ENCODE data around the gene AUTS2.

AUTS2 gene

DNA sequence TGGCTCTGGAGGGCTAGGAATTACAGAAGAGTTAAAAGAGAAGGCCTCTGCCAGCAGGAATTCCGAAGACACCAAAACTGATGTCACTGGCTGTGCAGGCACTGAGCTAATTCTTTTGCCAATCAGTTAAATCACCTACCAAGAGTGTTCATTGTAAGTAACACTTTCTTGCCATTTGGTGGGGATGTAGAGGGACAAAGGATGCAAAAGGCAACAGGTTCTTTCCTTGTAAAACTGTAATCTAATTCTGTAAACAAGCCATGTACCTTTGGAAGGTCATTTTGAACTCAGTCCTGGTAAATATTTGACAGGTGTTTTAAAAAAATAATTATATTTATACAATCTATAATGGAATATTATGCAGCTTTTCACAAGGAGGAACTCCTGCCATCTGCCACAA, 438.4 kb downstream of the AUTS2 start:
- DNase-seq (ENCODE audit: low read depth): no peak

DNA sequence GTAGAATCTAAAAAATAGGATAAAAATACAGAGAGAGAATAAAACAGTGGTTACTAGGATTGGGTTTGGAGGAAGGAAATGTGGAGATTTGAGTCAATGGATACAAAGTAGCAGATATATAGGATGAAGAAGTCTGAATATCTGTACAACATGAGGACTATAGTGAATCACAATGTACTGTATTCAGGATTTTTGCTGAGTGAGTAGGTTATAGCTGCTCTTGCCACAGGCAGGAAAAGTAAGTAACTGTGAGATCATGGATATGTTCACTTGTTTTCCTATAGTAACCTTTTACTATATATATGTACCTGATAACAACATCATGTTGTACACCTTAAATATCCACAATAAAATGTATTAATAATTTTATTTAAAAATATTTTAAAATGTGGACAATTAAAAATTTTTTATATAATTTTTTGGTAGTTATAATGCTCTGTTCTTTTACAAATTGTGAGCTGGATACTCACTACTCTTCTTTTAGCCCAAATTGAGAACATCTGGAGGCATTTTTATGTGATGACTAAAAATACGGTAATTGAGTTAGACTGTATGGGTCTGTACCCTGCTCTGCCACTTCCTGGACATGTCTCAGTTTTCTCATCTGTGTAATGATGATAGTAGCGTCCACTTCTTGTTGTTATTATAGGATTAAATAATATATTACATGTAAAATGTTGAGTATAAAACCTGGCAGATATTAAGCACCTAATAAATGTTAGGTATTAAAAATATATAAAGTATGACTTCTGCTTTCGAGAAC, 439.1 kb downstream of the AUTS2 start:
- no peak for DNase-seq (ENCODE audit: low read depth)

DNA sequence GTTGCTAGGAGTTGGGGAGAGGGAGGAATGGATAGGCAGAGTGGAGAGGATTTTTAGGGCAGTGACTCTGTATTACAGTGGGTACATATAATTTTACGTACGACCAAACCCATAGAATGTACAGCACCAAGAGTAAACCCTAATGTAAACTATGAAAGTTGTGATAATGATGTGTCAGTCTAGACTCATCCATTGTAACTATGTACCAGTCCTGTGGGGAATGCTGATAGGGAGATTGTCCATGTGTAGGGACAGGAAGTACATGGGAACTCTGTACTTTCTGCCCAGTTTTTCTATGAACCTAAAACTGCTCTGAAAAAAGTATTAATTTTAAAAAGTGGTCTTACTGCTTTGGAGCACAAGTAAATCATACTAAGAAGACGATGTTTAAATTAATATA, 441.8 kb downstream of the AUTS2 start:
- DNase-seq (ENCODE audit: low read depth): no peak

DNA sequence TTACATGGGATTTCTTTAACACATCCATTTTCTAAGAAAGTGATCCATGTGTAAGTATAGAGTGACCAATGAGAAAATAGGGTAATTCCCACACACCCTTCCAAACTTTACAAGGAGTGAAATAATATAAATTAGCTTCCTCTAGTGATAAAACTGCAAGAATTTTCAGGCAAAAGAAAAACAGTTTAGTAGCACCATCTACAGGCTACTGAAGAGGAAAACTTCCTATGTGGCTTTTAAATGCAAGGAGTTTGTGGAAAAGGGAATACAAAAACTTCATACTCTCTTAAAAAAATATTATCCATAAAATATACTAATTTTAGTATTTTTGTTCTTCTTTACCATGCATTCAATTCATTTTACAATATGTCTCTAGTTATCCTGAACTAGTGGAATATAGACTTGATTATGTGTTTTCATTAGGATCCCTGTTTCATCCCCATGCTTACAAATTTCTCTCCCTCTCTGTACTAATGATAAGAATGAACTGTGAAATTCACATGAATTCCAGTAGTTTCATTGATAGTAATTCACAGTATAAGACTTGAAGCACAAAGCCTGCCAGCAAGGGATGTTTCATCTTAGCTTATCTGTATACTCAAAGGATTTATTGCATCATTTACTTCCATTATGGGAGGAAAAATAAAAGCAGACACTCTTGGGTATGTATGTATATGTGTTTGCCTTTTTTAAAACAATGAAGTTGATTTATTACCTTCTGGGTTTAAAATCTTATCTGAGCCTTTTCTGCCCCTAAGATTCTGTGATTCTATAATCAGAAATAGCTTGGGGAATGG, 442.9 kb downstream of the AUTS2 start:
- no peak for DNase-seq (ENCODE audit: low read depth)

DNA sequence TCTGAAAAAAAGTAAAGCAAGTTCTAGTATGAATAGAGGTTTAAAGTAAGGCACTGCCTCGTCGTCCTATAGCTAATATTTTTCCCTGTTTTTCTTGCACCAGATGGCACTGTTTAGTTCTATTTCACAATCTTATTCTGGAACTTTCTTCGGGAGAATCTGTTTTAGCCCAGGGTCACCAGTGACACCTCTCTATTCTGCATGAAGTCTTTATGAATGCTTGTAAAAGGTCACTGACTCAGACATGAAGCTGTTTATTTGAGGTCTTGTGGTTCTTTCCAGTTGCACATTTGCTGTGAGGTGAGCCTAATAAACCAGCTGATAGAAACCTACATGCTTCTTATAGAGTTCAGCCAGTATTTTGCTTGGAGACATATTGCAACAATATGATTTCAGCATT, 444.3 kb downstream of the AUTS2 start:
- DNase-seq (ENCODE audit: low read depth): no peak

DNA sequence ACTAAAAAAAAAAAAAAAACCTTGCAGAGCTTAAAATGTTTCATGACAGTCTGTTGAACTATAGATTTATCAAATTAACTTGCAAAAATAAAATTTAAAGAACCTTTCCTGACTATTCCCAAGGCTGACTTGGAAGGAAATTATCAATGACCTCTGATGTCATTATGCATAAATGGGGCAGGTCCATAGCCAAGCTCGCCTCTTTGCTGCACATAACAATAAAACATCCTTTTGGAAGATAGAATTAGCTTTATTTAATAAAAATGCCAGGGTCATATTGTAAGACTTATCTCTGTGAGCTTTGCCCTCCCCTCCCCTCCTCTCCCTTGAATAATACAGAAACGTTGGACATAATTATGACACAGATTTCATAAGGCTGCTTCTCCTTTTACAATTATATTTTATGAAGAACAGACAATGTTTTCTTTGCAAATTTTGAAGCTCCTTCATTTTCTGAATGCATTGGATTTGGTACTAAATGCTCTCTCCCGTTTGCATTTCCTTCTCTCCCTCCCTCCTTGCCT, 444.8 kb downstream of the AUTS2 start:
- DNase-seq (ENCODE audit: low read depth): no peak

DNA sequence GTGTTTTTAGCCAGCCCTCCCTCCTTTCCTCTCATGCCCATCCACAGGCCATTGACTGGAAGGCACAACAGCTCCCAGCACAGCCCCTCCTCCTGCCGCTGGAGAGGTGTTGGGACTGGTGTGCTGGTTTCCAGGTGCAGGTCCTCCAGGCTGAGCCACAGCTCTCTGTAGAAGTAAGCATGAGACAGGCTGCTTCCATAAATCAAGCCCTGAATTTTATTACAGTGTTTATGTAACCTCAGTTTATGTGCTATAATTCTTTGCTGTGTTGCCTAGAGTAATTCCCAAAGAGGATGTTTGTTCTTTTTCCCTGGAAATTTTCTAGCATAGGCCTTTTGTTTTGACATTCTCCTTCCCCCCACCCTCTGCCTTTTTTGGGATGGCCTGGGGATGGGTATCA, 445.8 kb downstream of the AUTS2 start:
- no peak for DNase-seq (ENCODE audit: low read depth)

DNA sequence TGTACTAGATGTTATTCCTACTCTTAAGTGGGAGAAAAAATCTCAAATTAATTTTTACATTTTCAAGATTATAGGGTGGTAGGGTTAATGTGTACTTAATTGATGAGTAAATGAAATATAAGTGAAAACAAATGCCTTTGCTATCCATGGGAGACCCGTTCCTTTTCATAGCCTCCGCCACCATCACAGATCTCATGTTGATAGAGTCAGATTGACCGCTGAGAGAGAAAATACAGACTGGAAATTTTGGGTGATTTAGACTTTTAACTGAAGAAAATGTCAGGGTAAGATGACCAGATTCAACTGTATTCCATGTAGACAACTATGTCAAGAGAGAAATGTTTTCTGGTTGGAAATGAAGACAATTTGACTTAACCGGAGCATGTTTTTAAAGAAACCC, 446.2 kb downstream of the AUTS2 start:
- DNase-seq (ENCODE audit: low read depth): no peak

DNA sequence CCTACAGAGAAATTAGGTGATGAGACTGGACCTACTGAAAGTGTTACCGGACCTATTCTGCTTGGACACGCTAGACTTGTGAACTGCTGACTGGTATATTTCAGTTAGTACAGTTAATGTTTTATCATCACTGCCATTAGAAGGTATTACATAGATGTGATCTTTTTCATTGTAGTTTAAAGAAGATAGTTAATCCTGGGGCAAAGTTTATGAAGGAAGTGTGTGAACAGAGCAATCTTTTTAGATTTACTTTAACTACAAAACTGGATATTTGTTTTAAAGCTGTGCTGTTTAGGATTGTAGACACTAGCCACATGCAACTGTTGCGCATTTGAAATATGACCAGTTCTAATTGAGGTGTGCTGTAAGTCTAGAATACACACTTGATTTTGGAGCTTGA, 446.7 kb downstream of the AUTS2 start:
- no peak for DNase-seq (ENCODE audit: low read depth)

DNA sequence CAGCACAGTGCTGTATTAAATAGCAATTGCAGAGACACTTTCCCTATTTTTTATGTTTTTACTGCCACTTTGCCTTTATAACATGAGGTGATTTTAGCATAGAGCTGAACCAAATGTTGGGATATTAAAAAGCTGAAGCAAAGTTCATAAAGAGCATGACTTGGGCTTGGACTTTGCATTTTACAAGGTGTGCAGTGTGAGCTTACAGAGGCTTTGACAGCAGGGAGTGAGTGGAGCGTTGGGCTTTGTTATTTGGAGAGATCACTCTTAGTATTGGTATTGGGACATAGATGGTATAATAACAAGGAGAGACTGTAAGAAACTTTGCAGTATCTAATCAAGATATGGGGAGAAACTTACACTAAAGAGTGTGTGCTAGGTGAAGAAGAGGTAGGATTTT, 449.1 kb downstream of the AUTS2 start:
- DNase-seq (ENCODE audit: low read depth): no peak

DNA sequence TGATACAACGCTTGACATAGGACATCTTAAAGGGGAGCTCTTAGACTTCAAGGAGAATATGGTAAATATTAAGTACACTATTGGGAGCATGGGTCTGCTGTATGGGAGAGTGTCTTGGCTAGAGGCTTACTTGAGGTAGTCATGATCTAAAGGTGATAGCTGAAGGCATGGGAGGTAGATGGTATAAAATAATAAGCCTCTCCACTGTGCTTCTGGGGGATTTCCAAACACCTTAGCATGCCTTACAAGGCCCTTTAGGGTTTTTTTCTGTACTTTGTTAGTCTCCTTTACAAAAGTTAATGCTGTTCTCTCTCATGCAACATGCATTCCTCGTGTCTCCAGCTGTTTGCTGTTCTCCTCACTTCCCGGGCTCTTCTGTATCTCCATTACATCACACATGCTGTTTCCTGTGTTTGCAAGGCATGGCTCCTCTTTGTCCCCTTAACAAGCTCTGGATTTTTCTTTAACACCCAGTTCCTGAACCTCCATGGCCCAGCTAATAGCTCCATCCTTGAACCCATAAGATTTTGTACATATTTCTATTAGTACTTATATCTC, 449.7 kb downstream of the AUTS2 start:
- DNase-seq (ENCODE audit: low read depth): no peak

DNA sequence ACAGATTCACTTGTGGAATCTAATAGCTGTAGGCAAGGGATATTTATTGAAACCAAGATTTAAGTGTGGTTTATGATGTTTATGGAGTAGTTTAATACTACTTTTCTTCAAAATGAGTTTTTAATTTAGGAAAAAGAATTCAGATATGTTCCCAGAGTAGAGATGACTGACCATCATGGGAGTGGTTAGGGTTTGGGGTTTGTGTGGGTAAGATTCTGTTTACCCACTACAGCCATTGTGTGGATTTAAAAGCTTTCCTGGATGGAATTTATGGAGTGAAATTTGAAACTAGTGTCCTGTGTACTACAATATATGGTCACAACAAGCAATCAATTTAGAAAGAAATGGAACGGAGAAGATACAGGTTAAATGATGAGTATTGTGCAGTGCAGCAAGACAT, 453.5 kb downstream of the AUTS2 start:
- DNase-seq (ENCODE audit: low read depth): no peak

DNA sequence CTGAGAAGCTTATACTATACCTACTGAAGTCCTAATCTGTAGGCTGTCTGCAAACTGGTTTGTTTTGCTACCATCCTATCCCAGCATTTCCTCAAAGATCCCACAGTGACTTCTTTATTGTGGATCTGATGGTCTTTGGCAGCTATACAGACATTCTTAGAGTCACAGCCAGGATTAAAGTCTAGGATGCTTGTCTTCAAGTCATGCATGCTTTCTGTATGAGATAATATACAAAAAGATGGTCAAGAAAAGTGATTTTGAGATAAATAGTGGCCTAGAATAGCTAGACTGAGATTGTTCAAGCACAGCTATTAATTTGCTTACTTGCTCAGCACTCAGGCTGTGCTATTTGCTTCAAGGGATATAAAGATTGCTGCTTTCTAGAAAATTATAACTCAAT, 454.4 kb downstream of the AUTS2 start:
- DNase-seq (ENCODE audit: low read depth): no peak

DNA sequence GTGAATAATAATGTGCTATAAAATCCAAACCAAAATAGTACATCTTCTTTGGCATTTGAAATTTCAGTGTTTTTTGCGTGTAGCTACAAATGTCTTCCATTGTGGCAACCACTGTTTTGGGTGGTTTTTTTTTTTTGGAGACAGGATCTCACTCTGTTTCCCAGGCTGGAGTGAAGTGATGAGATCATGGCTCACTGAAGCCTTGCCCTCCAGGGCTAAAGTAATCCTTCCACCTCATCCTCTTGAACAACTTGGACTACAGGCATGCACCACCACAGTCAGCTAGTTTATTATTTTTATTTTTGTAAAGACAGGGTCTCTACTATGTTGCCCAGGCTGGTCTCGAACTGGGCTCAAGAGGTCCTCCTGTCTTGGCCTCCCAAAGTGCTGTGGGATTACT, 455.1 kb downstream of the AUTS2 start:
- DNase-seq (ENCODE audit: low read depth): no peak

DNA sequence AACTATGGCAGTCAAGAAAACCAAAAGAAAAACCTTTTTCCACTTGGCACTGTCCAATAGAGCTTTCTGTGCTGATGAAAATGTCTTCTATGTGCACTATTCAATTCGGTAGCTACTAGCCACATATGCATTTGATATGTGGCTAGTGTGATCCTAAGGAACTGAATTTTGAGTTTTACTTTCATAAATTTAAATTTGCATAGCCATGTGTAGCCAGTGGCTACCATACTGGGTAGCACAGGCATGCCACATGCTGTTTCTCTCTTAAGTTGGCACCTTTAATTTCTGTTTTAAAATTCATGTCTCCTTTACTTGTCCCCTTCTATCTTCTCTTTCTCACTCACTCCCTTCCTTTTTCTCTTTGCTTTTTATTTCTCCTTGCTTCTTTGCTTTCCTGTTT, 455.7 kb downstream of the AUTS2 start:
- no peak for DNase-seq (ENCODE audit: low read depth)

DNA sequence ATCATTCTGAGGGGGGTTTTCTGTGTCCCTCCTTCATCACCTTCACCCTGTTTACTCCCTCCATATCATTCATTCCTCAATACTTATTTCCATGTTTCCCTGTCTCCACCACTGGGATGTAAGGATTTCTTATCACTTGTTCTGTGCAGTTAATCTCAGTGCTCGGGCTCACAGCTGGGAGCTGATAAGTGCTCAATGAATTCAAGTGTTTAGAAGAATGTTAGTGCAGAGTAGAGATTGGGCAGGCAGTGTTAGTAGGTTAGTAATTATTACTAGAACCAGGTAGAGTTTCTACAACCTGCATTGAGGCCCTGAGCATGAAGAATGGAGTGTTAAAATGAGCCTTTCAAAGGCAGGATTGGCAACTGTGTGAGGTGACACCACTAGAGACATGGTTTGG, 458.1 kb downstream of the AUTS2 start:
- DNase-seq (ENCODE audit: low read depth): no peak

DNA sequence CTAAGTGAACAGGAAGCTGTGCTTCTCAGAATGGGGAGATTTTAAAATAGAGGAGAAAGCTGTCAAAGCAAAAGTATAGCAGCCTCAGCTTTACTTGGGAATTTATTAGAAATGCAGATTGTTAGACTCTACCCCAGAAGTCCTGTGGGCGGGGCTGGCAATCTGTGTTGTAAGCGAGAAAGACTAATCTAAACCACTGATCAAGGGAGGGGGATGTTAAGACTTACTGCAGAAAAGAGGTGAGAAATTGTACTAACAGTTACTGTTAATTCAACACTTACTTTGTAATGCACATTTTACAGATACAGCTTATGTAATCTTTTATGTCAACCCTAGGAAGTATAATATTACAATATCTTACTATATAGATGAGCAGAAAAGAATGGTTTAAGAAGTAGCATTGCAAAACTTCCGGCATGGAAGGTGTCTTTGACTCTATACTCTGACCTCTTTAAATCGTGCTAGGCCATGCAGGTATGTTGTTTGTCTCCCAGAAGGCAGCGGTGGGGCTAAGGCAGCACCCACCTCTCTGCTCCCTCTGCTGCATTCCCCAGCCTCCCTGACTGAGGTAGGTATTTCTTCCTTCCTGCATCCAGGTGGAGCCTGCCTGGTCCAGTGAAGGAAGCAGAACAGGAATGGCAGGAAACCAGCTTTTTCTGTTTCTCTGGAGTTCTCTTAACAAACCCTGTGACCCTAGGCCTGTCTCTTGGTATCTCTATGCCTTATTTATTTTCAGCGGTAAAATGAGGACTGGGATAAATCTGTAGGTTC, 462.2 kb downstream of the AUTS2 start:
- no peak for DNase-seq (ENCODE audit: low read depth)

DNA sequence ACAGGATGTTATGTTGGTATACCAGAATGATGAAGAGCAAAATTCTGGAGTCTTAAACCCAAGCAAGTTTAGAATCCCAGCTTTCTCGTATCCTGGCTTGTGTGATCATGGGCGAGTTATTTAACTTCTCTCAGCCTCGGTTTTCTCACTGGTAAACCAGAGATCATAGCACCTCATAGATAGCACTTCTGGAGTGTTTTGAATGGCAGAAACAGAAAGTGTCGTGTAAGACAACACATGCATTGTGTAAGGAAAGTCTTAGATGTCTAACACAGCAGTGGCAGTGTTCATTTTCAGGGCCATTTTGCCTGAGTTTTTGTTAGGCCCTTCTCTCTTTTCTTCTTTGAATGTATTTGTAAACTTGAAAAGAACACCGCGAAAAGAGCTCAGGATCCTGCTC, 465.1 kb downstream of the AUTS2 start:
- no peak for DNase-seq (ENCODE audit: low read depth)

DNA sequence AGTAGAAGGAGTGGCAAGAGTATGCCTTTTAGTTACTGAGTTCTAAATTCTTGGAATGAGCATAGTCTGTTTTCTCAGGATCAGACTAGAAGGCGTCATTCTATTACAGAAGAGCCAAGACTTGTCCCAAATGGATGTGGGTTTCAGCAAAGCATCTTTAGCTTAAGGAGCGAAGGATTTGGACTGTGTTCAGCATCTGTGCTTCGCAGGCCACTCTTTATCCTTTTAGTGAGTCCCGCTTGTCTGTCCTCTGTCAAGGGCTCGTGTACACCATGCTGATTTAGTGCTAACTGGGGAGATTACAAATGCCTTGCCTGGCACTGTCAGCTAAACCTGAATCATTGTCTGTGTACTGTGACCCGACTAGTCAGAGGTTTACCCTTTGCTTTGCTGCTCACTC, 465.7 kb downstream of the AUTS2 start:
- DNase-seq (ENCODE audit: low read depth): no peak

DNA sequence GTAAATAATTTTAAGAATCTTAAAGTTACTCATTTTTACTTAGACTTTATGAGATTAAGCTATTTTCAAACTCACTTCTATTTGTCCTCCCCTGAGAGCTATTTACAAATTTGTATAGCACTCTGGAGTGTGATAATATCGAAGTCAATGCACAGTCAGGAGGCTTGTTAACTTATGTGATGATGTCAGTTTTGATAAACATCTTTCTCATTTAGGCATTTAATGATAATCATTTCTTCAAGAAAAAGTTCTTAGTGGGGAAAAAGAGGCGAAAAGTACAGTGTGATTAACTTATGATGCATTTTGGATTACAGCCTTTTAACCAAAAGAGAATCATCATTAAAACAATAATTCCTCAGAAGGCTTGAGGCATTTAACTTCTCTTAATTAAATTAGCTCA, 468.6 kb downstream of the AUTS2 start:
- no peak for DNase-seq (ENCODE audit: low read depth)

DNA sequence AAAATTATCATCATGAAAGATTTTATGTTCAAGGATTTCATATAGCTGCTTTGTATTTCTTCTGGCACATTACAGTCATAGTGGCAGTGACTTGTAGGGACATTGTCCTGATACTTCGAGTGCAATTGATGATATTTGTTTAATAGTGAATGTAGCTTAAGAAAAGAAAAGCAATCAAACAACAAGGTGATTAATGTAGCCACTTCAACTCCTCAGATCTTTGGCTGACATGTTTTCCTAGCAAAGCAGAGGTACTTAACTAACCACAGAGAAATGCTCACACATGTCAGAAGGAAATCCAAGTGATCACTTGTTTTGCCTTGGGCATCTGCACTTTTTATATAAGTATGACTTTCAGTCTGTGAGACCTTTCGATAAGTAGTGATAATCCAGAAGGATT, 470.3 kb downstream of the AUTS2 start:
- DNase-seq (ENCODE audit: low read depth): no peak

DNA sequence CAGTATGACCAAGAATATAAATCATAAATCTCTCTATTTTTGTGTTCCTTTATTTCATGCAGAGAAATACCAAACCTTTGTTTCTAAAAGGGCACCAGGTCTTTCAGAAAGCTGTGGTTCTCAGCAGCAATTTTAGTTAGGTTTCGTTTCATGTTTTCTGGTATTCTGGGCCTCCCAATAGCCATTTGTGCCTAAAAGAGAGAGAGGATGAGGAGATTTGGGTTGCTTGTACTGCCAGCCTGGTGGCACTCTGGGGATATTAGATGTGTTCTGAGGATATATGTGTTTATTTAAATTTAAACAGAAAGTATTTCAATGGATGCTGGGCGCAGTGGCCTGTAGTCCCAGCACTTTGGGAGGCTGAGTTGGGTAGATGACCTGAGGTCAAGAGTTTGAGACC, 471.7 kb downstream of the AUTS2 start:
- DNase-seq (ENCODE audit: low read depth): no peak
